ENCODE data around the gene EHBP1.

Gene EHBP1

GRCh38 chr2:62964050-62964449 is 258.5 kb downstream of the EHBP1 start:
- DNase-seq (ENCODE audit: low spot score), result no peak

DNA sequence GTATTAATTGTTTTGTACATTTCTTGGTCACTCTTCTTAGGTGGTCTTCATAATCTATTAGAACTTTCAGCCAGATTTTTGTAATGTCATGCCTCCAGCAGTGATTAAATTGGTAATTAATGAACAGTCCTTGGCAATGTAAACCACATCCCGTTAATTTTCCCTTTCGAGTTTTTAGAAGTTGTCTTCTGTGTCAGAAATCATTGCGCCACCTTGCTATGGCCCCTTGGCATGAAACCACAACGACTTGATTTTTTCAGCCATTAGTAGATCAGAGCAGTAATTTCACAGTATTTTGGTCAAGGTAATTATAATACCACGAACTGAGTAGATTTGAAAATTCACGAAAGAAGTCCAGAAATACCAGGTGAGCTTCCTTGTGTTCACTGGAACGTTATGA is 259.2 kb downstream of the EHBP1 start:
- no peak for DNase-seq (ENCODE audit: low spot score)

DNA sequence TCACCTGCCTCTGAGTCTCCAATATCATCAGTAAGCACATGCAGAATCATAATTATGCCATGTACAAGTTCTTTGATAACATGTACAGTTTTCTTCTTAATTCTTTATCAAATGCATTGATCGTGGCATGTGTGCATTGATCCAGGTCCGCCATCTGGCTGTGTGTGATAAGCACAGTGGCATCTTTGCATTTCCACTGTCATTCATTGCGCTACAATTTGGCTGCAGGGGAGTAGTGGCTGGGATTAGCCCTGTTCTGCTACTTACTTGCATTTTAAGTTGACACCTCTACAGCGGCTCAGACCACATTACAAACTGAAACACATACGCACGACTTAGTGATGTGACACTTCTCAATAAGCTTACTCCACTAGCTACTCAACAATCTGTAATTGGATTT is 261.5 kb downstream of the EHBP1 start:
- DNase-seq (ENCODE audit: low spot score), result no peak

- no peak for DNase-seq (ENCODE audit: low spot score)
Observed at GRCh38 chr2:62968168-62968567, 262.7 kb downstream of the EHBP1 start.

GRCh38 chr2:62968668-62969067 is 263.2 kb downstream of the EHBP1 start:
- no peak for DNase-seq (ENCODE audit: low spot score)

- no peak for DNase-seq (ENCODE audit: low spot score)
Observed at GRCh38 chr2:62971936-62972335, 266.4 kb downstream of the EHBP1 start.

- no peak for DNase-seq (ENCODE audit: low spot score)
Observed at GRCh38 chr2:62972601-62973000, 267.1 kb downstream of the EHBP1 start.

DNA sequence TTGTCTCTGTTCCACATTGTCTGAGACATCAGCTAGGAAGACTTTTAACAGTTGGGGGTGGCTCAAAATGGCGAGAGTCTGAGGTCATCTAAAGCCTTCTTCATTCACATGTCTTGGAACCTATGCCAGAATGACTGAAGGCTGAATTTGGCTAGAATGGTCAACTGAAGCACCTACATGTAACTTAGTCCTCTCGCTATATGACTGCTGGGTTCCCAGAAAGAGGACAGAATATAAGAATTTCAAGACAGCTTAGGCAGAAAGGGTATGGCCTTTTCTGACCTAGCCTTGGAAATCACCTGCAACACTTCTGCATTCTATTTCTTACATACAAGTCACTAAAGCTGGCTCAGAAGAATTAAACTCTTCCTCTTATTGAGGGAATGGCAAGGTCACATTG is 269.5 kb downstream of the EHBP1 start:
- no peak for DNase-seq (ENCODE audit: low spot score)

DNA sequence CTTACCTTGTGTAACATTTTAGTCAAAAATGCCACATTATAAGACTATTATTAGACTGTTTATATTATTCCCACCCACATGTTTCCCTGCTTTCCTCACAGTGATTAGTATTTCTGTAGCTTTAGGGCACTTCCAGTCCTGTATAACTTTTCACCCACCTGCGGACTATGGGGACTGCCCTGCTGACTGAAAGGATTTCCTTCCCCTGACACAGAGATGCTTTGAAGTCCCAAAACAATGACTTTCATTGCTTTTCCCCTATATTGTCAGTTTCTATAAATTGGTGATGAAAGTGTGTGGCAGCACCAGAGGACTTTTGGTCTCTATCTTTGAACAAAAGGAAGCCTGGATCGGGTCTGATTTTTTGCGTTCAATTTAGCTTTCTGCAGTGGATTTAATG is 286.1 kb downstream of the EHBP1 start:
- no peak for DNase-seq (ENCODE audit: low spot score)

DNA sequence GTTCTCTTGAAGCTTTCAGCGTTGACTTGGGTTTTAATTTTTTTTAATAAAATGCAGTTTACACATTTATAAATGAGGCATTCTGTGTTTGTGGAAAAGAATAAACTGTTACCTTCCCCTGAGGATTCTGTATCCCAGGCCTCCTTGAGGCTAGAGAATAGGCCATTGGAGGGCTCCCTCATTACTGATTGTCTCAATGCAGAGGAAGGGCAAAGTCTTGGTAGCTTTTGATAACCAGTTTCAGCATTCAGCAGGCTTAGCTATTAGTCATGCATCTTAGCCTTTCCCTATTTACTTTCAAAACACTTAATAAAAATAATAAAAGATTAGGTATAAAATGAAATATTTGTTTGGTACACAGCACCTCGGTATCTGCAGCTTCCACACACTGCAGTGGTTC is 287.0 kb downstream of the EHBP1 start:
- no peak for DNase-seq (ENCODE audit: low spot score)

DNA sequence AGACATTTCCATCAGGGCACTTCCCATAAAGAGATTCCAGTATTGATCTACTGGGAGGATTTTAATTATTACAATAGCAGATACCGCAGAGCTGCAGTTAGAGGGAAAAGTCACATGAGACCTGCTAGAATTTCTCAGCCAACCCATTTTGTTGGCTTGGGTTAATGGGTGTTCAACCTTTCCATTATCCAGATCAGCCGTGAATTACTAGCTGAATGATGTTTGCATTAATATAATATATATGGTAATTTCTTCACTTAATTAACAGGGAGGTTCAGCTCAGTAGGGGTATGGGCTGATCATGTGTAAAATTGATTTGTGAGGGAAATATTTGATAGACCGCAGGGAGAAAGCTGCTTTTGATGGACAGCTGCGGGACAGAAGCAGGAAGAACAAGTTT is 288.7 kb downstream of the EHBP1 start:
- no peak for DNase-seq (ENCODE audit: low spot score)

DNA sequence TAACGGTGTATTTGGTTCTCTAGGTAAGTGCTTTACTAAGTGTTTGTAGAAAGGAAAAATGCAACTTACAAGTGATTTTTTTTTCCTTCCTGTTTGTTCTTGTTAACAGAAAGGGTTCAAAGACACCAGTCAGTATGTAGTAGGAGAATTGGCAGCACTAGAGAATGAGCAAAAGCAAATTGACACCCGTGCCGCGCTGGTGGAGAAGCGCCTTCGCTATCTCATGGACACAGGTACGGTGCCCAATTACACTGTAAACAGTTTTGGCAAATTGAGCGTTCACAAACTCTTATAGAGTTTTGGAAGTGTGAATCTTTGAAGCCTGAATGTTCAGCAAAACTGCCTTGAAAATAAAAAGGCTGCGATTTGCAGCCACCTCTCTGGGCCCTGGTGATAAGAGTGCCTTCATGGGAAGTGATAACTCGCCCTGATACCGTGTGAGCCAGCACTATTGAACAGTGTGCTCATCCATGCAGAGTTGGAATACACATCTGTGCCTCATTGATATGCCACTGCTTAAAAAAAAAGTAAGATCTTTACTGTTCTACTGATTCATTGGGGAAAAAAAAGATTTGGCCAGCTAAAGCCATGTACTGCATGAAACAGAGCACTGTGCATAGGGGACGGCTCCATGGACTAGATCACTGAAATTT is 291.1 kb downstream of the EHBP1 start:
- DNase-seq (ENCODE audit: low spot score), result no peak

- no peak for DNase-seq (ENCODE audit: low spot score)
Observed at GRCh38 chr2:62998949-62999348, 293.4 kb downstream of the EHBP1 start.

DNA sequence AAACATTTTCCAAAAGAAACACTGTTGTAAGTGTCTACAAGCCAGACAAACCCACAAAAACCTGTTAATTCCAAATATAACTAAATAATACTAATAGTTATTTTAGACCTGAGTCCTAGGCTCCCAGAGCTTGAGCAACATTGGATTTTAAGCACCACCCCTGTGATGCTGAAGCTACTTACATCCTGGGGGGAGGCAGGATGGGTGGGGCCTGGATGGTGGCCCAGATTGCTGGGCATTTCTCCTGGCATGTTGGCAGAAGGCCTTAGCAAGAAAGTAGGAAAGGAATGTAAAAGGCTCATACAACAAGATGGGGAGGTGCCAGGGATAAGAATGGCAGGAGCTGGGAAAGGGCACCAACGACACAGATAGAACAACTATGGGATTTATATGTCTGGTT is 294.4 kb downstream of the EHBP1 start:
- no peak for DNase-seq (ENCODE audit: low spot score)

GRCh38 chr2:63000801-63001200 is 295.3 kb downstream of the EHBP1 start:
- DNase-seq (ENCODE audit: low spot score), result no peak

- DNase-seq (ENCODE audit: low spot score), result no peak
Observed at GRCh38 chr2:63001576-63001975, 296.1 kb downstream of the EHBP1 start.

DNA sequence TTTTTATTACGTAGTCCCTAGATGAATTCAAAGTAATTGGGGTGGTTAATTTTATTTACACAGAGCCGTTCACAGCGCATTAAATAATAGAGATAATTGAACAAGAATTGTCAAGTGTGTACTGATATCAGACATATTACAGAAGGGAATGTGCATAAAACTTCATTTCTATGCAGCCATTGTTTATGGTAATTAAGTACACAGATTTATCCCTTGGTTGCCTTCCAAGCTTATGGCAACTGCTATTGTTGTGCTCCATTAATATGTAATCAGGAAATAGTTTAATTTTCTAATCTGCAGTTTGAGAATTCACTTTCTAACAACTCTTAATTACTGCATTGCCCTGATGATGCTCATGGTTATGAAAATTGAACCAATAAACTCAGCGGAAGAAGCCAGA is 297.8 kb downstream of the EHBP1 start:
- DNase-seq (ENCODE audit: low spot score), result no peak

DNA sequence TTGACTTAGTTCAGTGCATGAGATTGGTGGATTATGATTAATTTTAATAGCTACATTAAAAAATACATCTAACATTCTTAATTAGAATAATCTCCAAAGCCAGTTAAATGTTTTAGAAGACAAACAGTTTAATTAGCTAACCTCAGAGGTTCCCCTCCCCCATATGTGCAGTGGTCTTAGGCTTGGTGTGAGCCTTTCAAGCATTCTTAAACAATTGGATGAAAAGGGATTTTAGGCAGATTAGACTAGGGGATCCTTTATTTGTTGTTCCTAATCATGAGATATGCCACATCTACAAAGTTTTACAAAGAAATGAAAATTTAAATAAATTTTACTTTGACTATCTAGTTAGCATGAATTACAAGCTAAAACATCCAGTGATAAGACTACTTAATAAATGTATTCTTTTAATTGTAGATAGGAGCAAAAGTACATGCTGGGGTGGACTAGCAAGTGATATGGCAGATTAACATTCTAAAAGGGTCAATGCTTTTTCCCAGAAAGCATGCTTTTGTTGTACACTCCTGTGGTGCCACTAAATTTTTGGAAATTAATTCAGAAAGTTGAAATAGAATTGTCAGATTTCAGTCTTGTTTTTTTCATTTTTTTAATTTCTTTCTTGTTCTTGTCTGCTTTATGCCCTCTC is 302.4 kb downstream of the EHBP1 start:
- DNase-seq (ENCODE audit: low spot score), result no peak

GRCh38 chr2:63008838-63009237 is 303.3 kb downstream of the EHBP1 start:
- DNase-seq (ENCODE audit: low spot score), result no peak

GRCh38 chr2:63009490-63009889 is 304.0 kb downstream of the EHBP1 start:
- DNase-seq (ENCODE audit: low spot score), result no peak

- DNase-seq (ENCODE audit: low spot score), result no peak
Observed at GRCh38 chr2:63012541-63012940, 307.0 kb downstream of the EHBP1 start.

GRCh38 chr2:63013438-63013837 is 307.9 kb downstream of the EHBP1 start:
- no peak for DNase-seq (ENCODE audit: low spot score)

GRCh38 chr2:63015389-63015788 is 309.9 kb downstream of the EHBP1 start:
- DNase-seq (ENCODE audit: low spot score), result no peak

GRCh38 chr2:63018439-63018838 is 312.9 kb downstream of the EHBP1 start:
- no peak for DNase-seq (ENCODE audit: low spot score)

Measured in putamen (tissue), 1 donor.